ENCODE measurements around the gene DDAH2. TPM values are rescaled to one million over a fixed set of nuclear protein-coding genes. Genes with fewer than 3 reads are reported as not detected.

DDAH2 gene, protein sequence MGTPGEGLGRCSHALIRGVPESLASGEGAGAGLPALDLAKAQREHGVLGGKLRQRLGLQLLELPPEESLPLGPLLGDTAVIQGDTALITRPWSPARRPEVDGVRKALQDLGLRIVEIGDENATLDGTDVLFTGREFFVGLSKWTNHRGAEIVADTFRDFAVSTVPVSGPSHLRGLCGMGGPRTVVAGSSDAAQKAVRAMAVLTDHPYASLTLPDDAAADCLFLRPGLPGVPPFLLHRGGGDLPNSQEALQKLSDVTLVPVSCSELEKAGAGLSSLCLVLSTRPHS
- total RNA-seq: 27.6 TPM
- long read RNA-seq, transcript DDAH2-212 (6 exons, 1,688 nt): minor isoform, 18 of 71 reads
- long read RNA-seq, transcript DDAH2-213 (7 exons, 1,688 nt): major isoform, 36 of 71 reads
- long read RNA-seq, partial matches to known transcripts: 3 of 71 reads
- long read RNA-seq, other reads (novel, unspliced or antisense): 10 of 71 reads

- DNase-seq (peak; percentile 45), ATAC-seq (peak; percentile 47)
- intact Hi-C loops (cut with micrococcal nuclease): no loop called here
Measured at GRCh38 chr6:31728767-31729514, at the start of gene DDAH2. Gene DDAH2, minus strand, starts transcription at chr6:31729299. Its CDS starts 138 bp downstream, at chr6:31729161.

- no peak for ATAC-seq
- intact Hi-C loops (cut with micrococcal nuclease): no loop called here
- no peak for DNase-seq
Measured at GRCh38 chr6:31778193-31778592, 49.1 kb upstream of the DDAH2 start.

DNA sequence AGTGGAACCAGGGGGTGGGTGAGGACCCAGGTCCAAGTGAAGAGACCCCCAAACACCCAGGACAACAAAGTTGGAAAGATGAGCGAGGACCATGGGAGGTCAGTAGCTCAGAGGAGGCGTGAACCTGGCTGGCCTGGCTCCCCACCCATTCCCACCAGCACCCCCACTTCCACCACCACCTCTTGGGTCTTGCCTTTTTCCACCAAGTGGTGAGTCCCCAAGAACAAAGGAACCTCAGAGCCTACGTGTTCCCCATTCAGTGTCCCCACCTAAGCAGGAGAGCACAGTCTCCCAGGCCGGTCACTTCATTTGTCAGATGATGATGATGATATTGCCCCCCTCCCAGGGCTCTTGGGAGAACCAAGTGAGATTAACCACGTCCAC lies 48.6 kb upstream of the DDAH2 start:
- intact Hi-C loops (cut with micrococcal nuclease): no loop called here
- DNase-seq (no peak), ATAC-seq (no peak)

- DNase-seq (peak; percentile 82), ATAC-seq (peak; percentile 92)
- intact Hi-C loops (cut with micrococcal nuclease): no loop called here
Measured at GRCh38 chr6:31776989-31777666, 48.0 kb upstream of the DDAH2 start, which contains the start of gene VWA7. Gene VWA7, minus strand, starts transcription at chr6:31777328. Its CDS starts 549 bp downstream, at chr6:31776779.

- intact Hi-C loops (cut with micrococcal nuclease): no loop called here
- DNase-seq: peak; percentile 39
- no peak for ATAC-seq
Measured at GRCh38 chr6:31776485-31776988, 47.4 kb upstream of the DDAH2 start.

DNA sequence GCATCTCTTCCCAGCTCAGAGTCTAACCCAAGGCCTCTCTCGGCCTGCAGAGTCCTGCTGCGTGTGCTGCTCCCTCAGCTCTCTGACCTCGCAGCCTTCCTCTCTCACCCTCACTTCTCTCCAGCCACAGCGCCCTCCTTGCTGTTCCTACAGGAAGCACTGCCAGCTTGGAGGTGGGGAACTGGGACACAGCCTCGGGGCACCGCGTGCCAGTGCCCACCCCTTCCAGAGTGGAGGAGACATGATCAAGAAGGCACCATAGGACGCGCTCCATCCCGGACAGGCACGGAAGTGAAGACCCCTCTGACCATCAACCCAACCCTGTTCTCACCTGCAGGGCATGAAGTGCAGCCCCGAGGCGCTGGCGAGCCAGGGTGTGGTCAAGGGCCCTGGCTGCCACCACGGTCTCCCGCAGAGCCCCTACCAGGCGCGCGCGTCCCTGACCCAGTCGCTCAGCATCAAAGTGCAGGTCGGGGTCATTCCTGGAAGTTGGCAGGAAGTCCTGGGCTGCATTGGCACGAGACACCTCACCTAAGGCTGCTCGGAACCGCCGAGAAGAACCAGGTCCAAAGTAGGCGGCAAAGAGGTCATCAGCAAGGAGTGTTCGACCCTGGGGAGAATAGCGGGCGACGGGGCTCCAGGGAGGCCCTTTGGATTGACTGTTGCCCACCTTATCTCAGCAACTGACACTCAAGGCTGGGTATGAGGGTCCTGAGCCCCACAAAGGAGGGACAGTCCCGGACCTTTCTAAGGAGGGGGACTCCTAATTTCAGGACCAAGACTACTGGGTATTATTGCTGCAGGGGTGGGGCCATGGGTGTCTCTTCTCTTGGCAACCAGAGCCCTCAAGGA lies 46.8 kb upstream of the DDAH2 start:
- intact Hi-C loops (cut with micrococcal nuclease): no loop called here
- DNase-seq (no peak), ATAC-seq (no peak)

DNA sequence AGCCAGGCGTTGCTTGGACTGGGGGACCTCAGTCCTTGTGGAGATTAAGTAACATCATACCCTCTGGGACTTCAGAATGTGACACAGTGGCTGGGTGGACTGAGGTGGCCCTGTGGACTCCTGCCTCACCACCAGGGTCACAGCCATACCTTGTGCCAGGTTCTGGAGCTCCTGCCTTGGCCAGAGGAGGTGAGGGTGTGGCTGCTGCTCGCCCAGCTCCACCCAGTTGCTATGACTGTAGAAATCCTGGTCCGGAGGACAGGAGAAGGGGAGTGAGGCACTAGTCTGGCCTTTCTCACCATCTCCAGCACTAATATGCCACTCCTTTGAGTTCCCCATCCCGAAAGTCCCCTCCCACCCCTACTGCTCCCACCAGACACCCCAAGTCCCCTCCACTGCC lies 46.1 kb upstream of the DDAH2 start:
- ATAC-seq (no peak), DNase-seq (no peak)
- intact Hi-C loops (cut with micrococcal nuclease): no loop called here

DNA sequence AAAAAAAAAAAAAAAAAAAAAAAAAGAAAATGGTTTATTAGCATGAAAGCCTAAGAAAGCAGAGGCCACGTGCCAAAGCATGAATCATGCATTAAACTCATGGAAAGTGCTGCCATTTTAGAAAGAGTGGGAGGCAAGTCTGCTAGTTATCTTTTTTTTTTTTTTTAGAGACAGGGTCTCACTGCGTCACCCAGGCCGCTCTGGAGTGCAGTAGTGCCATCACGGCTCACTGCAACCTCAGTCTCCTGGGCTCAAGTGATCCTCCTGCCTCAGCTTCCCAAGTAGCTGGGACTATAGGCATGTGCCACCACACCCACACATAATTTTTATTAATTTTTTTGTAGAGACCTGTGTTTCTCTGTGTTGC lies 42.9 kb upstream of the DDAH2 start:
- intact Hi-C loops (cut with micrococcal nuclease): no loop called here
- DNase-seq (no peak), ATAC-seq (no peak)

DNA sequence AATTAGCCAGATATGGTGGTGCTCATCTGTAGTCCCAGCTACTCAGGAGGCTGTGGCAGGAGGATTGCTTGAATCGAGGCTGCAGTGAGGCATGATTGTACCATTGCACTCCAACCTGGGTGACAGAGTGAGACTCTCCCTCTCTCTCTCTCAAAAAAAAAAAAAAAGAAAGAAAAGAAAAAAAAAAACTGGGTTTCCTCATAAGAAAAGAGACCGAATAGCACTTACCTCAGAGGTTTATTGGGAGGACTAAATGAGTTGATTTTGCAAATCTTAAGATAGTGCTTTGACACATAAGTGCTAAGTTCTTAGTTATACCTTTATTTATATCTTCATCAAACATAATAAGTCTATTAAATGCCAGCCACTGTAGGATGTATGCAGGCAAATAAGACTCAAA lies 41.8 kb upstream of the DDAH2 start:
- intact Hi-C loops (cut with micrococcal nuclease): no loop called here
- ATAC-seq (no peak), DNase-seq (no peak)

- ATAC-seq: peak; percentile 65
- intact Hi-C loops (cut with micrococcal nuclease): no loop called here
- peak; percentile 78 for DNase-seq
Measured at GRCh38 chr6:31769684-31770371, 40.7 kb upstream of the DDAH2 start.

- ATAC-seq (peak; percentile 25), DNase-seq (no peak)
- intact Hi-C loops (cut with micrococcal nuclease): no loop called here
Measured at GRCh38 chr6:31768363-31769257, 39.5 kb upstream of the DDAH2 start.

GRCh38 chr6:31767096-31767645 lies 38.1 kb upstream of the DDAH2 start:
- no peak for ATAC-seq
- intact Hi-C loops (cut with micrococcal nuclease): no loop called here
- DNase-seq: no peak

- intact Hi-C loops (cut with micrococcal nuclease): no loop called here
- ATAC-seq (peak; percentile 58), DNase-seq (peak; percentile 55)
Measured at GRCh38 chr6:31765910-31766794, 37.1 kb upstream of the DDAH2 start.

- DNase-seq (no peak), ATAC-seq (no peak)
- intact Hi-C loops (cut with micrococcal nuclease): no loop called here
Measured at GRCh38 chr6:31765559-31765909, 36.4 kb upstream of the DDAH2 start.

GRCh38 chr6:31764198-31764597 lies 35.1 kb upstream of the DDAH2 start:
- DNase-seq (no peak), ATAC-seq (no peak)
- intact Hi-C loops (cut with micrococcal nuclease): no loop called here

- ATAC-seq: peak; percentile 39
- intact Hi-C loops (cut with micrococcal nuclease): no loop called here
- no peak for DNase-seq
Measured at GRCh38 chr6:31763619-31763940, 34.5 kb upstream of the DDAH2 start.

Data from left ventricle myocardium superior (tissue), 1 donor.